H1 (cell line): ENCODE measurements around the gene HEXIM2. TPM values are rescaled to one million over a fixed set of nuclear protein-coding genes. Genes with fewer than 3 reads are reported as not detected.
A peak's percentile ranks its signal among the peaks of the same experiment; 100 is the strongest.

ENCODE experiments used
- CTCF ChIA-PET: fragments of 300-600 bp; sonication (Branson Sonifier 250); formaldehyde crosslinking; loops from one replicate; lab custom pipeline; 2021; ENCODE audit not compliant: partially characterized antibody; lab: Charles Lee
- POLR2A ChIA-PET: fragments of 300-600 bp; sonication (Branson Sonifier 250); formaldehyde crosslinking; loops from one replicate; lab custom pipeline; 2021; ENCODE audit warnings: inconsistent platforms; ENCODE audit not compliant: partially characterized antibody; lab: Charles Lee
- DNase-seq, 2 experiments: peaks; one replicate each; pipeline versions ENCODE4 v3.0.0 to v3.0.0-alpha.2; 2010 to 2022; ENCODE audit warnings: low spot score in 2 of 2, low read depth in 1 of 2, mixed read lengths in 1 of 2
- FAIRE-seq: peaks from 2 replicates; lab custom pipeline; 2011; peaks lifted over from hg19 to GRCh38; lab: Jason Lieb, UNC
- H2AFZ ChIP-seq: 2 replicates; pipeline ENCODE4 v1.8.1; 2012; ENCODE audit warnings: low read length, inconsistent platforms
- H2AK5ac ChIP-seq: 2 replicates; pipeline ENCODE4 v1.6.1; 2013; ENCODE audit warnings: low read depth, low read length
- H2BK120ac ChIP-seq: replicated peaks from 2 replicates; pipeline ENCODE3; 2013; ENCODE audit warnings: low read depth, low read length, inconsistent platforms
- H2BK12ac ChIP-seq: 2 replicates; pipeline ENCODE4 v1.6.1; 2013; ENCODE audit warnings: low read depth, low read length
- H2BK15ac ChIP-seq: 2 replicates; pipeline ENCODE4 v1.6.1; 2013; ENCODE audit warnings: low read length
- H2BK20ac ChIP-seq: 2 replicates; pipeline ENCODE4 v1.6.1; 2013; ENCODE audit warnings: low read length
- H2BK5ac ChIP-seq: 2 replicates; pipeline ENCODE4 v1.6.1; 2013; ENCODE audit warnings: low read depth, low read length
- H3K14ac ChIP-seq: 2 replicates; pipeline ENCODE4 v1.6.1; 2013; ENCODE audit warnings: inconsistent platforms; ENCODE audit not compliant: insufficient read length
- H3K18ac ChIP-seq: 2 replicates; pipeline ENCODE4 v1.6.1; 2013; ENCODE audit warnings: low read length; ENCODE audit errors: extremely low read depth
- H3K23ac ChIP-seq: 2 replicates; pipeline ENCODE4 v1.6.1; 2013; ENCODE audit warnings: inconsistent platforms; ENCODE audit not compliant: insufficient read length
- H3K23me2 ChIP-seq: 2 replicates; pipeline ENCODE4 v1.6.1; 2013; ENCODE audit warnings: low read depth, low read length
- H3K27ac ChIP-seq: 2 replicates; pipeline ENCODE4 v1.6.1; 2011; ENCODE audit warnings: low read depth, low read length, inconsistent platforms
- H3K27me3 ChIP-seq, 4 experiments: replicated peaks in 1 of 4; 1 replicate in 1 of 4; 2 replicates in 3 of 4; pipeline versions ENCODE4 v1.6.1 to v1.8.1; 2011 to 2013; ENCODE audit warnings: low read length in 3 of 4, mild to moderate bottlenecking in 3 of 4, inconsistent platforms in 2 of 4, mixed read lengths in 2 of 4, moderate library complexity in 1 of 4; ENCODE audit not compliant: control insufficient read depth in 3 of 4, insufficient read depth in 3 of 4; ENCODE audit errors: extremely low read depth in 1 of 4
- H3K36me3 ChIP-seq, 4 experiments: 2 replicates each; pipeline versions ENCODE4 v1.6.1 to v1.8.1; 2011 to 2013; ENCODE audit warnings: mild to moderate bottlenecking in 4 of 4, low read length in 3 of 4, moderate library complexity in 2 of 4, control low read depth in 1 of 4, inconsistent platforms in 1 of 4; ENCODE audit not compliant: insufficient read depth in 4 of 4, control insufficient read depth in 2 of 4
- H3K4ac ChIP-seq: replicated peaks from 2 replicates; pipeline ENCODE3; 2013; ENCODE audit warnings: low read length, low read depth, mixed read lengths, inconsistent platforms; ENCODE audit not compliant: insufficient read length
- H3K4me1 ChIP-seq, 4 experiments: replicated peaks in 1 of 4; 1 replicate in 1 of 4; 2 replicates in 3 of 4; pipeline versions ENCODE4 v1.6.1 to v1.8.1; 2011 to 2013; ENCODE audit warnings: low read length in 3 of 4, inconsistent platforms in 2 of 4, mixed read lengths in 1 of 4; ENCODE audit not compliant: insufficient read depth in 4 of 4, control insufficient read depth in 3 of 4
- H3K4me2 ChIP-seq, 2 experiments: 2 replicates each; pipeline versions ENCODE4 v1.6.1 to v1.8.1; 2011 to 2013; ENCODE audit warnings: low read depth in 2 of 2, low read length in 2 of 2, control low read depth in 1 of 2, inconsistent platforms in 1 of 2, mild to moderate bottlenecking in 1 of 2; ENCODE audit not compliant: insufficient read depth in 1 of 2
- H3K4me3 ChIP-seq, 4 experiments: fragments of 200-600, 300-600 bp in 1 of 4; sonication (generic), shearing (Covaris generic), sonication (Bioruptor Twin) in 1 of 4; 2 replicates each; pipeline versions ENCODE4 v1.5.1 to v1.8.1; 2011 to 2016; ENCODE audit warnings: low read length in 4 of 4, low read depth in 3 of 4, control low read depth in 2 of 4, inconsistent platforms in 2 of 4, mild to moderate bottlenecking in 2 of 4, mixed read lengths in 1 of 4, moderate library complexity in 1 of 4; ENCODE audit not compliant: insufficient read depth in 2 of 4; ENCODE audit errors: extremely low read depth in 1 of 4
- H3K56ac ChIP-seq: replicated peaks from 2 replicates; pipeline ENCODE3; 2013; ENCODE audit warnings: low read depth, mild to moderate bottlenecking, mixed read lengths, low read length, inconsistent platforms; ENCODE audit not compliant: insufficient read length
- H3K79me1 ChIP-seq: 2 replicates; pipeline ENCODE4 v1.6.1; 2013; ENCODE audit warnings: low read depth, low read length, control low read depth
- H3K79me2 ChIP-seq, 2 experiments: 2 replicates each; pipeline versions ENCODE4 v1.6.1 to v1.8.1; 2012 to 2013; ENCODE audit warnings: low read length in 2 of 2, mild to moderate bottlenecking in 2 of 2, inconsistent platforms in 1 of 2; ENCODE audit not compliant: insufficient read depth in 2 of 2, control insufficient read depth in 1 of 2
- H3K9ac ChIP-seq, 4 experiments: replicated peaks in 1 of 4; 1 replicate in 1 of 4; 2 replicates in 3 of 4; pipeline versions ENCODE4 v1.6.1 to v1.8.1; 2011 to 2013; ENCODE audit warnings: low read depth in 3 of 4, low read length in 3 of 4, control low read depth in 2 of 4, mild to moderate bottlenecking in 2 of 4, moderate library complexity in 2 of 4, inconsistent platforms in 1 of 4; ENCODE audit errors: extremely low read depth in 1 of 4
- H3K9me3 ChIP-seq, 2 experiments: 2 replicates each; pipeline versions ENCODE4 v1.6.1 to v1.8.1; 2012 to 2013; ENCODE audit warnings: mild to moderate bottlenecking in 2 of 2, moderate library complexity in 2 of 2, control low read depth in 1 of 2, inconsistent platforms in 1 of 2, low read depth in 1 of 2, low read length in 1 of 2, mixed read lengths in 1 of 2; ENCODE audit not compliant: insufficient read depth in 2 of 2
- H4K20me1 ChIP-seq, 2 experiments: replicated peaks in 1 of 2; 2 replicates each; pipeline versions ENCODE3 to v1.8.1; 2011 to 2013; ENCODE audit warnings: inconsistent platforms in 2 of 2, low read length in 2 of 2, mild to moderate bottlenecking in 1 of 2; ENCODE audit not compliant: insufficient read depth in 2 of 2, control insufficient read depth in 1 of 2
- H4K5ac ChIP-seq: 2 replicates; pipeline ENCODE4 v1.6.1; 2013; ENCODE audit warnings: low read length, low read depth, mixed read lengths, inconsistent platforms; ENCODE audit not compliant: insufficient read length
- H4K8ac ChIP-seq: 2 replicates; pipeline ENCODE4 v1.8.0; 2013; ENCODE audit warnings: mild to moderate bottlenecking, moderate library complexity, low read length, inconsistent platforms; ENCODE audit not compliant: insufficient read depth; ENCODE audit errors: extremely low read depth
- H4K91ac ChIP-seq: replicated peaks from 2 replicates; pipeline ENCODE3; 2013; ENCODE audit warnings: low read length, mixed read lengths, inconsistent platforms; ENCODE audit not compliant: insufficient read length
- NANOG ChIP-seq: IDR thresholded peaks from 2 replicates; pipeline ENCODE4 v1.6.1; 2011; ENCODE audit warnings: low read length, low read depth, mild to moderate bottlenecking, inconsistent platforms; ENCODE audit not compliant: insufficient read depth, poor library complexity, severe bottlenecking
- TCF12 ChIP-seq: IDR thresholded peaks from 2 replicates; pipeline ENCODE4 v1.6.1; 2011; ENCODE audit warnings: low read depth, mild to moderate bottlenecking, low read length
- TEAD4 ChIP-seq: IDR thresholded peaks from 2 replicates; pipeline ENCODE4 v1.6.1; 2012; ENCODE audit warnings: low read depth, low read length, inconsistent platforms, mixed read lengths
- WGBS, 2 experiments: shearing (Covaris generic) in 1 of 2; methylation state at CpG; one replicate each; pipeline versions ENCODE4 v1.1.6 to v1.1.7; 2013 to 2015; ENCODE audit warnings: low lambda C conversion rate in 2 of 2, mixed read lengths in 2 of 2, inconsistent platforms in 1 of 2, low coverage in 1 of 2, missing lambda C conversion rate in 1 of 2; ENCODE audit not compliant: insufficient replicate concordance in 2 of 2, insufficient coverage in 1 of 2, insufficient read length in 1 of 2; ENCODE audit errors: extremely low coverage in 1 of 2, missing lambda C conversion rate in 1 of 2; 5-methylcytosine and 5-hydroxymethylcytosine counted together
- polyA plus RNA-seq, 7 experiments: library from polyadenylated mRNA; depleted of rRNA in 3 of 7; stranded (reverse) in 5 of 7; unstranded in 2 of 7; fragments of >200 nt in 5 of 7; fragments of 200-250 nt in 2 of 7; gene quantifications; 1 replicate in 5 of 7; 2 replicates in 1 of 7; 4 replicates in 1 of 7; pipeline versions ENCODE4 v1.2.1 to v1.2.3, GENCODE V29; 2011 to 2013; ENCODE audit warnings: missing spikeins in 2 of 7, mixed read lengths in 2 of 7
- total RNA-seq: library from RNA; stranded (reverse); fragmentation: NEBNext Ultra II Directional; extraction: Animal tissue kit (Norgen Biotek cat#: 25700); gene quantifications from 2 replicates; pipeline ENCODE4 v1.2.1, GENCODE V29; 2021

The HEXIM2 gene
- total and polyA plus RNA-seq, 2 of the 8 experiments (the other 6 are each of a cell fraction or from before 2014, with no cell fraction given), result 7.5 to 13.2 TPM

- POLR2A ChIA-PET, result interaction anchor here (1.0 to 15.8 kb wide), 3 partner anchors 16 to 25 kb away, joined by 3 to 185 read pairs (median 4); partner anchors contain the start of gene HEXIM1
- Histone ChIP-seq H3K9me3 (no peaks in the 10 kb centered on the region), H4K20me1 (peaks cover 0 to 5% of the 10 kb centered on the region in 2 experiments), H3K36me3 (no peaks in the 10 kb centered on the region), H3K18ac (no peak overlapping the region), H4K5ac (no peak overlapping the region), H4K91ac (no peak overlapping the region), H4K8ac (no peak overlapping the region), H3K4me2 (no peak overlapping the region), H3K27ac (no peak overlapping the region), H2AK5ac (no peak overlapping the region), H3K56ac (no peak overlapping the region), H3K27me3 (no peaks in the 10 kb centered on the region), H2BK120ac (no peak overlapping the region), H2BK5ac (peak overlapping the region; percentile 52; the same call in 1 of the 2 replicates), H2BK20ac (no peak overlapping the region), H3K79me2 (no peaks in the 10 kb centered on the region), H2BK12ac (peak overlapping the region; percentile 27; the same call in 1 of the 2 replicates), H3K4me3 (no peak overlapping the region), H2AFZ (no peak overlapping the region), H3K14ac (no peak overlapping the region), H3K4me1 (peaks cover 0 to 18% (median 10%) of the 10 kb centered on the region in 4 experiments; a peak in 5 of 7 replicates), H3K23ac (no peak overlapping the region), H3K79me1 (no peaks in the 10 kb centered on the region), H3K23me2 (peaks cover 2% of the 10 kb centered on the region; the same call in 1 of the 2 replicates), H2BK15ac (no peak overlapping the region), H3K4ac (no peak overlapping the region), H3K9ac (no peak overlapping the region)
- CTCF ChIA-PET, result interaction anchor here (0.6 to 3.0 kb wide), 8 partner anchors 11 to 194 kb away, joined by 3 to 17 read pairs (median 4); partner anchors contain the start of gene ACBD4
- 87% methylated on average over 13 of the region's 15 CpGs; no CpG with 5 or more reads in 1 of the 2 experiments for WGBS, 2 experiments
- FAIRE-seq (no peak), DNase-seq (no peak)
- no peak for TF ChIP-seq TEAD4
- TF ChIP-seq NANOG, result no peak
- no peak for TF ChIP-seq TCF12
Observed at GRCh38 chr17:45123930-45124796, 37.5 kb upstream of the HEXIM2 start.
